ENCODE measurements around the gene STRA8.

The STRA8 gene

GRCh38 chr7:135197906-135198655 is 35.6 kb upstream of the STRA8 start:
- TF ChIP-seq CTCF (IDR thresholded peaks at IDR 0.05; ENCODE audit: insufficient read depth, low read length, poor library complexity, severe bottlenecking) = no peak
- no peaks in the 10 kb centered on the region for H3K27me3 ChIP-seq (replicated peaks; ENCODE audit: control insufficient read depth, insufficient read depth, low read length)

GRCh38 chr7:135199439-135199838 is 34.2 kb upstream of the STRA8 start:
- H3K36me3 ChIP-seq (ENCODE audit: control insufficient read depth, insufficient read depth, low read length) = peaks cover 37% of the 10 kb centered on the region
- no peaks in the 10 kb centered on the region for H3K27me3 ChIP-seq (replicated peaks; ENCODE audit: control insufficient read depth, insufficient read depth, low read length)
- TF ChIP-seq CTCF (IDR thresholded peaks at IDR 0.05; ENCODE audit: insufficient read depth, low read length, poor library complexity, severe bottlenecking) = no peak
- no peak overlapping the region for H3K4me3 ChIP-seq (replicated peaks; ENCODE audit: low read depth, low read length)
- no peak for DNase-seq (ENCODE audit: extremely low read depth, insufficient read length)

More at GRCh38 chr7:135197906-135198655, 35.6 kb upstream of the STRA8 start:
- H3K4me3 ChIP-seq (replicated peaks; ENCODE audit: low read depth, low read length) = no peak overlapping the region
- no peak for DNase-seq (ENCODE audit: extremely low read depth, insufficient read length)
- H3K36me3 ChIP-seq (ENCODE audit: control insufficient read depth, insufficient read depth, low read length) = peaks cover 41% of the 10 kb centered on the region

DNA sequence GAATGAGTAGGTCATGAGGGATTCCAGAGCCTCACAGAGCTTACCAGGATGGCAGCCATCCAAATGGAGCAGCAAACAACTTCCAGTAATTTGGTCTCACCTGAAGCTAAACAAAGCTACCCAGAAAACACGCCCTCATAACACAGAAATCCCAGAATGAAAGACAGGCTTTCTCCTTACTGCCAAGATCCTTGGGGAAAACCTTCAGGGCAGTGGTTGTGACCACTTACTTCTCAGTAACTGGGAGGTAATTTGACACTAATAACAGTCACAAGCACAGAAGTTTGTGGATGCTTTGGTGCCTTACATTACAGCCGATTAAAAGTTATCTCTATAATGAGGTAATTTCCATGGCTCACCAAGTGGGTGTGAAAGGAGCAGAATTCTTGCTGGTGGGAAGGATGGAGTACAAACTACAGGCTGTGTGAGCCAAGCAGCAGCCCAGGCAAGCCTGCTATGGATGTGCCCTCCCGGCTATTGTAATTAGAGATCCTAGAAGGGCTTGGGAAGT is 32.8 kb upstream of the STRA8 start:
- TF ChIP-seq CTCF (IDR thresholded peaks at IDR 0.05; ENCODE audit: insufficient read depth, low read length, poor library complexity, severe bottlenecking) = no peak
- Histone ChIP-seq H3K36me3 (ENCODE audit: control insufficient read depth, insufficient read depth, low read length) (peaks cover 31% of the 10 kb centered on the region), H3K27me3 (replicated peaks; ENCODE audit: control insufficient read depth, insufficient read depth, low read length) (no peaks in the 10 kb centered on the region), H3K4me3 (replicated peaks; ENCODE audit: low read depth, low read length) (no peak overlapping the region)
- no peak for DNase-seq (ENCODE audit: extremely low read depth, insufficient read length)

DNA sequence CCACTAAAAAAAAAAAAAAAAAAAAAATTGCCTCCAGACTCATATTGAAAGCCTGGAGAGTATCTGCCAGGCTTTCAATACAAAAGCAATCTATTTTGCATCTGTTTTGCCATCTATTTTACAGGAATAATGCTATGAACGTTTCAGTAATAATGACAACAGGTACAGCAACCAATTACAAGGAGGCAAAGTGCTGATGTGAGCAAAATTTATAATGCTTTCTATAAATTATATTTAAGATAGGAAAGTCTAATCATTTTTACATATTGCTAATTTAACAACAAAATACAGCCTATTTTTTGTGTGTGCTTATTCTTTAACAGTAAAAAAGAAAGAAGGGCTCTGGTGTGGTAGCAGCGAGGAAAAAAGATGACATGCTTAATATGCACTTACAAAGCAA is 32.3 kb upstream of the STRA8 start:
- no peak overlapping the region for H3K4me3 ChIP-seq (replicated peaks; ENCODE audit: low read depth, low read length)
- DNase-seq (ENCODE audit: extremely low read depth, insufficient read length) = no peak
- TF ChIP-seq CTCF (IDR thresholded peaks at IDR 0.05; ENCODE audit: insufficient read depth, low read length, poor library complexity, severe bottlenecking) = no peak
- H3K27me3 ChIP-seq (replicated peaks; ENCODE audit: control insufficient read depth, insufficient read depth, low read length) = no peaks in the 10 kb centered on the region
- peaks cover 29% of the 10 kb centered on the region for H3K36me3 ChIP-seq (ENCODE audit: control insufficient read depth, insufficient read depth, low read length)

GRCh38 chr7:135204341-135204749 is 29.3 kb upstream of the STRA8 start:
- Histone ChIP-seq H3K27me3 (replicated peaks; ENCODE audit: control insufficient read depth, insufficient read depth, low read length) (no peaks in the 10 kb centered on the region), H3K36me3 (ENCODE audit: control insufficient read depth, insufficient read depth, low read length) (peaks cover 20% of the 10 kb centered on the region), H3K4me3 (replicated peaks; ENCODE audit: low read depth, low read length) (no peak overlapping the region)
- no peak for DNase-seq (ENCODE audit: extremely low read depth, insufficient read length)
- no peak for TF ChIP-seq CTCF (IDR thresholded peaks at IDR 0.05; ENCODE audit: insufficient read depth, low read length, poor library complexity, severe bottlenecking)

Data from GM06990 (cell line).